Activated B cell treated with CpG ODN at 0.5 μM for 24 hours (primary cell): ENCODE measurements around the gene ASPHD2. TPM values are rescaled to one million over a fixed set of nuclear protein-coding genes. Genes with fewer than 3 reads are reported as not detected.

Experiments
- ATAC-seq: fragments of 200-7000 bp; cut with Tn5 transposase; one replicate; pipeline ENCODE4 v1.10.0; 2021; ENCODE audit warnings: low read depth, mild to moderate bottlenecking, moderate library complexity
- CTCF ChIA-PET: fragments of 350-600 bp; sonication (Branson Sonifier 250); formaldehyde crosslinking; loops from one replicate; lab custom pipeline; 2021; ENCODE audit warnings: antibody characterized with exemption; lab: Charles Lee
- POLR2A ChIA-PET: fragments of 350-600 bp; sonication (Branson Sonifier 250); formaldehyde crosslinking; loops from one replicate; lab custom pipeline; 2021; ENCODE audit warnings: antibody characterized with exemption; lab: Charles Lee
- DNase-seq: peaks from one replicate; pipeline ENCODE4 v3.0.0; 2022
- H3K27ac Mint-ChIP-seq: one replicate; pipeline ENCODE4 v1.8.0; 2020; ENCODE audit warnings: mixed read lengths
- H3K27me3 Mint-ChIP-seq: one replicate; pipeline ENCODE4 v1.8.0; 2021; ENCODE audit warnings: mixed read lengths
- H3K36me3 Mint-ChIP-seq: one replicate; pipeline ENCODE4 v1.8.0; 2021; ENCODE audit warnings: low read depth, mixed read lengths
- H3K4me1 Mint-ChIP-seq: one replicate; pipeline ENCODE4 v1.8.0; 2021; ENCODE audit warnings: mixed read lengths
- H3K4me3 Mint-ChIP-seq: one replicate; pipeline ENCODE4 v1.8.0; 2020; ENCODE audit warnings: mild to moderate bottlenecking, mixed read lengths
- H3K9me3 Mint-ChIP-seq: one replicate; pipeline ENCODE4 v1.8.0; 2020; ENCODE audit warnings: mixed read lengths
- intact Hi-C: fragments of 100-400 bp; cut with micrococcal nuclease; formaldehyde crosslinking; loops from one replicate; pipeline ENCODE4 v1.15.1; 2024
- total RNA-seq: library from RNA; stranded (reverse); gene quantifications from 2 replicates; pipeline ENCODE4 v1.2.3, GENCODE V29; 2022
- TF ChIP-seq, protein P1 (sequence below): fragments of 200-600 bp; IDR thresholded peaks from one replicate; pipeline ENCODE4 v1.8.0; 2022; ENCODE audit warnings: antibody characterized with exemption, mild to moderate bottlenecking

ASPHD2 gene
- total RNA-seq, 1 donor from 2014 or later, result 15.5 TPM

DNA sequence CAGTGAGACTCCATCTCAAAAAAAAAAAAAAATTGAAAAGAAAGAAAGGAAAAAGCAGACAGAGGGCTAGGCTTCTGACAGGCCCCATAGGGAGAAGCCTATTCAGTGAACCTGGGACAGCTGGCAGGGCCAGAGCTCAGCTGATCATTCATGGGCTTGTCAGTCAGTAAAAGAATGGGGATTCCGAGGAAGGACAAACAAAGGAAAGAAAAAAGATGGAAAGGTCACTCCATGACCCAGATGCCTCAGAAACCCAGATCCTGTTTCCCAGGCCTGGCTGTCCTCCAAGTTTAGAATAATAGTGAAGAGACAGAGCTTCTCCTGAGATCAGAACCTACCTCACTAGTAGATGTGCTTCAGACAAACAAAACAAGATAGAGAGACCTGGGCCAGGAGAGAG is 34.3 kb upstream of the ASPHD2 start:
- intact Hi-C loops, result no loop called here
- TF ChIP-seq, protein P1, sequence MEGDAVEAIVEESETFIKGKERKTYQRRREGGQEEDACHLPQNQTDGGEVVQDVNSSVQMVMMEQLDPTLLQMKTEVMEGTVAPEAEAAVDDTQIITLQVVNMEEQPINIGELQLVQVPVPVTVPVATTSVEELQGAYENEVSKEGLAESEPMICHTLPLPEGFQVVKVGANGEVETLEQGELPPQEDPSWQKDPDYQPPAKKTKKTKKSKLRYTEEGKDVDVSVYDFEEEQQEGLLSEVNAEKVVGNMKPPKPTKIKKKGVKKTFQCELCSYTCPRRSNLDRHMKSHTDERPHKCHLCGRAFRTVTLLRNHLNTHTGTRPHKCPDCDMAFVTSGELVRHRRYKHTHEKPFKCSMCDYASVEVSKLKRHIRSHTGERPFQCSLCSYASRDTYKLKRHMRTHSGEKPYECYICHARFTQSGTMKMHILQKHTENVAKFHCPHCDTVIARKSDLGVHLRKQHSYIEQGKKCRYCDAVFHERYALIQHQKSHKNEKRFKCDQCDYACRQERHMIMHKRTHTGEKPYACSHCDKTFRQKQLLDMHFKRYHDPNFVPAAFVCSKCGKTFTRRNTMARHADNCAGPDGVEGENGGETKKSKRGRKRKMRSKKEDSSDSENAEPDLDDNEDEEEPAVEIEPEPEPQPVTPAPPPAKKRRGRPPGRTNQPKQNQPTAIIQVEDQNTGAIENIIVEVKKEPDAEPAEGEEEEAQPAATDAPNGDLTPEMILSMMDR, result no peak
- CTCF ChIA-PET, result interaction anchor here (1.3 to 9.2 kb wide), 2 partner anchors 30 to 68 kb away, joined by 5 to 138 read pairs; no protein-coding TSS in a partner anchor
- Mint-ChIP-seq H3K27ac (no peak overlapping the region), H3K27me3 (peaks cover 10% of the 10 kb centered on the region), H3K9me3 (no peaks in the 10 kb centered on the region), H3K4me1 (no peaks in the 10 kb centered on the region), H3K36me3 (no peaks in the 10 kb centered on the region), H3K4me3 (no peak overlapping the region)
- POLR2A ChIA-PET, result interaction anchor here (0.6 kb wide), 1 partner anchor 33 kb away, joined by 3 read pairs; no protein-coding TSS in a partner anchor
- ATAC-seq, result no peak
- no peak for DNase-seq

DNA sequence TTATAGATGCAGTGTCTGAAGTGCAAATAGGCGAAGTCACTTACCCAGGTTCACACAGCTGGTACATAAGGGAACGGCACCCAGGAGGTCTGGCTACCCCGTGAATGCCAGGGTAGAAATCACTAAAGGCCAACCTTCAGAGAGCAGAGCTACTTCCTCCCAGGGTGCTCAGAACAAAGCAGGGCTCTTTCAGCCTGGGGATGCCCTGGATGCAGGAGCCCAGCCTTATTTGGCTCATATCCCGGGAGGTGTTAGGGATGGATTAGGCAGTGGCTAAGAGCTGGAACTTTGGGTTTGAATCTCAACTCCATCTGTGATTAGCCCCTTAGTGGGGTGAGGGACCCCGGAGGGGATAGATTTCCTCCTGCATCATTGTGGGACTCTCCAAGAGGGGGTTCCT is 33.1 kb upstream of the ASPHD2 start:
- no peak overlapping the region for H3K4me3 Mint-ChIP-seq
- H3K27ac Mint-ChIP-seq, result no peak overlapping the region
- ChIA-PET POLR2A (no interaction called here), CTCF (interaction anchor here (1.3 to 9.2 kb wide), 2 partner anchors 31 to 66 kb away, joined by 5 to 138 read pairs; no protein-coding TSS in a partner anchor)
- no peak for DNase-seq
- no peak for ATAC-seq
- H3K27me3 Mint-ChIP-seq, result peaks cover 10% of the 10 kb centered on the region
- no peaks in the 10 kb centered on the region for H3K36me3 Mint-ChIP-seq
- H3K9me3 Mint-ChIP-seq, result no peaks in the 10 kb centered on the region
- intact Hi-C loops, result no loop called here
- no peaks in the 10 kb centered on the region for H3K4me1 Mint-ChIP-seq
- TF ChIP-seq, protein P1, result no peak

DNA sequence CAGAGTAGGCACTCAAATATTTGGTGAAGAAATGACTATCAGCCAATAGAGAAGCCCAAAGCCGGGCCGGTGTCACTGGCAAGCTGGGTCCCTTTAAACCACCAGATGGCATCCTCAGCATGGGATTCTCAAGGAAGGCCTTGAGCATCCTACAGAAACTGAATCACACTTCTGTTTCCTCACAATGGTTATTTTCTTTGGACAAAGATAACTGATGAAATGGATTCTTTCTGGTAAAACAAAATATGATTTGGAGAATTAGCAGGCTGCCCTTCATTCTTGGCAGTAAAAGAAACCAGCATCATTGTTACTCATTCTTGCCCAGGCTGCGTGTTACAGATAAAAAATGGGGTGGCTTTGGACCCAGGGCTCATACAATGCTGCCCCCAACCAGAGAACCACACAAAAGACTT is 30.3 kb upstream of the ASPHD2 start:
- Mint-ChIP-seq H3K9me3 (no peaks in the 10 kb centered on the region), H3K27me3 (peaks cover 11% of the 10 kb centered on the region), H3K36me3 (no peaks in the 10 kb centered on the region), H3K4me3 (no peak overlapping the region), H3K4me1 (peaks cover 5% of the 10 kb centered on the region), H3K27ac (no peak overlapping the region)
- TF ChIP-seq, protein P1, result peak; percentile 47
- DNase-seq (peak; percentile 21), ATAC-seq (peak; percentile 77)
- intact Hi-C loops, result loop anchor here (1.0 kb wide), 3 partner anchors 34 to 267 kb away; no protein-coding TSS in a partner anchor
- POLR2A ChIA-PET, result no interaction called here
- CTCF ChIA-PET, result interaction anchor here (0.8 to 9.2 kb wide), 8 partner anchors 11 to 267 kb away, joined by 3 to 138 read pairs (median 3); no protein-coding TSS in a partner anchor

DNA sequence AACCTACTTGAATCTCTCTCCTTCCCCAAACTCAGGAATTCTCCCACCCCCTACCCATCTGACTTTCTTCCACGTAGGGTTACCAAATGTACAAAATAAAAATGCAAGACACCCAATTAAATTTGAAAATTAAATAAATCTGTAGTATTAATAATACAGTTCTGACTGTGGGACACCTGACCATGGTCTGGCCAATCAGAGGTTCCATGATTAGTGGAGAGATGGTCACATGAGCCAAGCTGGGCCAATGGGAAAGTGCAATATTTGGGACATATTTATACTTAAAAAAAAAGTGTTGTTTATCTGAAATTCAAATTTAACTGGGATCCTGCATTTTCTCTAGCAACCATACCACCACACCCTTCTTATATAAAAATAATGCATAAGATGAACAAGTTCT is 29.8 kb upstream of the ASPHD2 start:
- H3K4me1 Mint-ChIP-seq, result peaks cover 9% of the 10 kb centered on the region
- intact Hi-C loops, result no loop called here
- H3K27me3 Mint-ChIP-seq, result peaks cover 8% of the 10 kb centered on the region
- ATAC-seq (no peak), DNase-seq (no peak)
- CTCF ChIA-PET, result interaction anchor here (1.0 to 9.2 kb wide), 3 partner anchors 11 to 244 kb away, joined by 3 to 138 read pairs (median 3); no protein-coding TSS in a partner anchor
- TF ChIP-seq, protein P1, result no peak
- no peaks in the 10 kb centered on the region for H3K36me3 Mint-ChIP-seq
- no peaks in the 10 kb centered on the region for H3K9me3 Mint-ChIP-seq
- POLR2A ChIA-PET, result no interaction called here
- no peak overlapping the region for H3K27ac Mint-ChIP-seq
- no peak overlapping the region for H3K4me3 Mint-ChIP-seq

DNA sequence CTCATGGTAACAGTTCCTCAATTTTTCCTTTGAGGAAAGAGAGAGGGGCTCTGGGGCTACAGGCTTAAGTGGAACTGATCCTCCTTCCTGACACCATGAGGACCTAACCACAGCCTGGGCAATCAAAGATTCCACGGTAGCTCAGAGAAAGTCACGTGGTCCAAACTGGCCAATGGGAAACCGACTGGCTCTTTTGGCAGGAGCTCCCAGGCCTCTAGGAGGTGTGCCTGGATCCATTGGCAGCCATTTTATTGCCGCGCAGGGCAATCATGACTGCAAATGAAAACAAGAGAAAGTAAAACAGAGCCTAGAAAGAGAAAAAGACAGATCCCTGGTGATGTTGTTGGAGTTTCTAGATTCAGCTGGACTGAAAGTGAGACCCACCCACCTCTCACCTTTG is 27.3 kb upstream of the ASPHD2 start:
- peaks cover 21% of the 10 kb centered on the region for H3K4me1 Mint-ChIP-seq
- TF ChIP-seq, protein P1, result no peak
- H3K27ac Mint-ChIP-seq, result no peak overlapping the region
- intact Hi-C loops, result no loop called here
- H3K9me3 Mint-ChIP-seq, result no peaks in the 10 kb centered on the region
- H3K36me3 Mint-ChIP-seq, result no peaks in the 10 kb centered on the region
- ChIA-PET POLR2A (no interaction called here), CTCF (interaction anchor here (0.7 to 9.2 kb wide), 2 partner anchors 61 to 242 kb away, joined by 3 to 138 read pairs; no protein-coding TSS in a partner anchor)
- peaks cover 4% of the 10 kb centered on the region for H3K27me3 Mint-ChIP-seq
- no peak for ATAC-seq
- DNase-seq, result no peak
- no peak overlapping the region for H3K4me3 Mint-ChIP-seq
